ENCODE data around the gene CCDC38. TPM values are rescaled to one million over a fixed set of nuclear protein-coding genes. Genes with fewer than 3 reads are reported as not detected.

Gene CCDC38
- total and polyA plus RNA-seq, 10 of the 15 experiments (the other 5 are each of a cell fraction or from before 2014, with no cell fraction given), result 0.04 to 0.05 TPM; not detected in 8

DNA sequence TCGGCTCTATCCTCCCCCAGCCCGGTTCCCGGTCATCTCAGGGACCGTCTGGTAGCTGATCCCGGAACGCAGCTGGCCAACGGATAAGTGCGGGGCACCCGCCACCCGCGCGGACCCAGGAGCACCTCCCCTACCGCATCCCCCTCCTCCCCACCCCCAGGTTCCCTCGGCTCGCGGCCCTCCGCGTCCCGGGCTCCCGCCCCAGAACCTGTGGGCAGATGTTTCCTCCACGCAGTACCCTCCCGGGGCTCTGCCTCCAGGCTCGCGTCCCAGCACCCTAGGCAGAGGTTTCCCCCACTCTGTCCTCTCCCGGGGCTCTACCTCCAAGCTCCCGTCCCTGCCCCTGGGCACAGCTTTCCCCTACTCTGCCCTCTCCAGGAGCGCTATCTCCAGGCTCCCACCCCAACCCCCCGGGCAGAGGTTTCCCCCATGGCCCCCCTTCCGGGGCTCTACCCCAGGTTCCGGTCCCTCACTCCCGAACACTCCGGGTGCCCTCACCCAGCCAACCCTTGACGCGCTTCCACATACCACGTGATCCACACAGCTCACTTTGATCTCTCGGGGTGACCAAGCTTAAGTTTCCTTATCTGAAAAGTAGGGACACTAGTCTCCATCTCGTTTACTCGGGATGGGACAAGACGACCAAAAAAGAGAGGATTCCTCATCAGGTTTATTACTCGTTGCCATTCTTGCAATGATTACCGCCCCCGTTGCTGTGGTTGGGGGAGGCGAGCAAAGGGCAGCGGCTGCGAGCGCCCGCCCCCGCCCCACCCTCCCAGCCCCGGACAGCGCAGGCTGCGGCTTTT is at the start of gene CCDC38 (continued):
- TF ChIP-seq, protein P1, sequence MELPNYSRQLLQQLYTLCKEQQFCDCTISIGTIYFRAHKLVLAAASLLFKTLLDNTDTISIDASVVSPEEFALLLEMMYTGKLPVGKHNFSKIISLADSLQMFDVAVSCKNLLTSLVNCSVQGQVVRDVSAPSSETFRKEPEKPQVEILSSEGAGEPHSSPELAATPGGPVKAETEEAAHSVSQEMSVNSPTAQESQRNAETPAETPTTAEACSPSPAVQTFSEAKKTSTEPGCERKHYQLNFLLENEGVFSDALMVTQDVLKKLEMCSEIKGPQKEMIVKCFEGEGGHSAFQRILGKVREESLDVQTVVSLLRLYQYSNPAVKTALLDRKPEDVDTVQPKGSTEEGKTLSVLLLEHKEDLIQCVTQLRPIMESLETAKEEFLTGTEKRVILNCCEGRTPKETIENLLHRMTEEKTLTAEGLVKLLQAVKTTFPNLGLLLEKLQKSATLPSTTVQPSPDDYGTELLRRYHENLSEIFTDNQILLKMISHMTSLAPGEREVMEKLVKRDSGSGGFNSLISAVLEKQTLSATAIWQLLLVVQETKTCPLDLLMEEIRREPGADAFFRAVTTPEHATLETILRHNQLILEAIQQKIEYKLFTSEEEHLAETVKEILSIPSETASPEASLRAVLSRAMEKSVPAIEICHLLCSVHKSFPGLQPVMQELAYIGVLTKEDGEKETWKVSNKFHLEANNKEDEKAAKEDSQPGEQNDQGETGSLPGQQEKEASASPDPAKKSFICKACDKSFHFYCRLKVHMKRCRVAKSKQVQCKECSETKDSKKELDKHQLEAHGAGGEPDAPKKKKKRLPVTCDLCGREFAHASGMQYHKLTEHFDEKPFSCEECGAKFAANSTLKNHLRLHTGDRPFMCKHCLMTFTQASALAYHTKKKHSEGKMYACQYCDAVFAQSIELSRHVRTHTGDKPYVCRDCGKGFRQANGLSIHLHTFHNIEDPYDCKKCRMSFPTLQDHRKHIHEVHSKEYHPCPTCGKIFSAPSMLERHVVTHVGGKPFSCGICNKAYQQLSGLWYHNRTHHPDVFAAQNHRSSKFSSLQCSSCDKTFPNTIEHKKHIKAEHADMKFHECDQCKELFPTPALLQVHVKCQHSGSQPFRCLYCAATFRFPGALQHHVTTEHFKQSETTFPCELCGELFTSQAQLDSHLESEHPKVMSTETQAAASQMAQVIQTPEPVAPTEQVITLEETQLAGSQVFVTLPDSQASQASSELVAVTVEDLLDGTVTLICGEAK (IDR thresholded peaks at IDR 0.05; ENCODE audit: borderline replicate concordance), result peak; percentile 88
- TF ChIP-seq ZNF217 (IDR thresholded peaks at IDR 0.05) (no peak), LARP7 (IDR thresholded peaks at IDR 0.05) (no peak), RCOR1 (conservative IDR thresholded peaks at IDR 0.05; ENCODE audit: low read depth, low read length) (no peak), ZNF384 (IDR thresholded peaks at IDR 0.05; ENCODE audit: borderline replicate concordance, low read depth, low read length) (no peak), EZH2 (IDR thresholded peaks at IDR 0.05; ENCODE audit: borderline replicate concordance, control insufficient read depth, low read depth, low read length) (no peak), RAD51 (IDR thresholded peaks at IDR 0.05) (peak; percentile 98), ZBTB33 (IDR thresholded peaks at IDR 0.05) (no peak), TARDBP (IDR thresholded peaks at IDR 0.05; ENCODE audit: borderline replicate concordance) (no peak), SMARCA5 (IDR thresholded peaks at IDR 0.05) (no peak), POLR2AphosphoS5 (IDR thresholded peaks at IDR 0.05; ENCODE audit: low read length) (no peak), HDAC2 (IDR thresholded peaks at IDR 0.05) (no peak), NFXL1 (IDR thresholded peaks at IDR 0.05; ENCODE audit: borderline replicate concordance) (no peak), MTA3 (IDR thresholded peaks at IDR 0.05; ENCODE audit: borderline replicate concordance, low read length) (no peak), NFYB (IDR thresholded peaks at IDR 0.05; ENCODE audit: insufficient read depth, low read depth, low read length) (no peak)
- TF ChIP-seq, protein P2, sequence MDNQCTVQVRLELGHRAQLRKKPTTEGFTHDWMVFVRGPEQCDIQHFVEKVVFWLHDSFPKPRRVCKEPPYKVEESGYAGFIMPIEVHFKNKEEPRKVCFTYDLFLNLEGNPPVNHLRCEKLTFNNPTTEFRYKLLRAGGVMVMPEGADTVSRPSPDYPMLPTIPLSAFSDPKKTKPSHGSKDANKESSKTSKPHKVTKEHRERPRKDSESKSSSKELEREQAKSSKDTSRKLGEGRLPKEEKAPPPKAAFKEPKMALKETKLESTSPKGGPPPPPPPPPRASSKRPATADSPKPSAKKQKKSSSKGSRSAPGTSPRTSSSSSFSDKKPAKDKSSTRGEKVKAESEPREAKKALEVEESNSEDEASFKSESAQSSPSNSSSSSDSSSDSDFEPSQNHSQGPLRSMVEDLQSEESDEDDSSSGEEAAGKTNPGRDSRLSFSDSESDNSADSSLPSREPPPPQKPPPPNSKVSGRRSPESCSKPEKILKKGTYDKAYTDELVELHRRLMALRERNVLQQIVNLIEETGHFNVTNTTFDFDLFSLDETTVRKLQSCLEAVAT (IDR thresholded peaks at IDR 0.05), result peak; percentile 35; the same call in 1 of the 2 replicates
- TF ChIP-seq, protein P3, sequence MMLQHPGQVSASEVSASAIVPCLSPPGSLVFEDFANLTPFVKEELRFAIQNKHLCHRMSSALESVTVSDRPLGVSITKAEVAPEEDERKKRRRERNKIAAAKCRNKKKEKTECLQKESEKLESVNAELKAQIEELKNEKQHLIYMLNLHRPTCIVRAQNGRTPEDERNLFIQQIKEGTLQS (IDR thresholded peaks at IDR 0.05; ENCODE audit: borderline replicate concordance, extremely low read depth, low read depth, low read length), result peak; percentile 51; the same call in 1 of the 2 replicates
- TF ChIP-seq, protein P4, sequence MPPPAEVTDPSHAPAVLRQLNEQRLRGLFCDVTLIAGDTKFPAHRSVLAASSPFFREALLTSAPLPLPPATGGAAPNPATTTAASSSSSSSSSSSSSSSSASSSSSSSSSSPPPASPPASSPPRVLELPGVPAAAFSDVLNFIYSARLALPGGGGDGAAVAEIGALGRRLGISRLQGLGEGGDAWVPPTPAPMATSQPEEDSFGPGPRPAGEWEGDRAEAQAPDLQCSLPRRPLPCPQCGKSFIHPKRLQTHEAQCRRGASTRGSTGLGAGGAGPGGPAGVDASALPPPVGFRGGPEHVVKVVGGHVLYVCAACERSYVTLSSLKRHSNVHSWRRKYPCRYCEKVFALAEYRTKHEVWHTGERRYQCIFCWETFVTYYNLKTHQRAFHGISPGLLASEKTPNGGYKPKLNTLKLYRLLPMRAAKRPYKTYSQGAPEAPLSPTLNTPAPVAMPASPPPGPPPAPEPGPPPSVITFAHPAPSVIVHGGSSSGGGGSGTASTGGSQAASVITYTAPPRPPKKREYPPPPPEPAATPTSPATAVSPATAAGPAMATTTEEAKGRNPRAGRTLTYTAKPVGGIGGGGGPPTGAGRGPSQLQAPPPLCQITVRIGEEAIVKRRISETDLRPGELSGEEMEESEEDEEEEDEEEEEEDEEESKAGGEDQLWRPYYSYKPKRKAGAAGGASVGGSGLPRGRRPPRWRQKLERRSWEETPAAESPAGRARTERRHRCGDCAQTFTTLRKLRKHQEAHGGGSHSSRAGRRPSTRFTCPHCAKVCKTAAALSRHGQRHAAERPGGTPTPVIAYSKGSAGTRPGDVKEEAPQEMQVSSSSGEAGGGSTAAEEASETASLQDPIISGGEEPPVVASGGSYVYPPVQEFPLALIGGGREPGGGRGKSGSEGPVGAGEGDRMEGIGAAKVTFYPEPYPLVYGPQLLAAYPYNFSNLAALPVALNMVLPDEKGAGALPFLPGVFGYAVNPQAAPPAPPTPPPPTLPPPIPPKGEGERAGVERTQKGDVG (CRISPR knock-in tag; IDR thresholded peaks at IDR 0.05), result no peak

All from GM12878 (cell line).